Liver (tissue), 9 donors: ENCODE measurements around the gene DISC1. TPM values are rescaled to one million over a fixed set of nuclear protein-coding genes. Genes with fewer than 3 reads are reported as not detected.

Experiments
- DNase-seq: peaks from one replicate; pipeline ENCODE4 v3.0.0-alpha.2; 2017; ENCODE audit warnings: low spot score
- H3K27ac ChIP-seq, 2 donors: one replicate each; pipeline ENCODE4 v1.7.0; 2013; ENCODE audit warnings: inconsistent platforms in 2 of 2, low read length in 2 of 2, control low read depth in 1 of 2, low read depth in 1 of 2, mild to moderate bottlenecking in 1 of 2
- H3K27me3 ChIP-seq, 4 donors: one replicate each; pipeline versions ENCODE4 v1.6.1 to v1.7.0; 2013; ENCODE audit warnings: low read length in 3 of 4, inconsistent platforms in 1 of 4, mild to moderate bottlenecking in 1 of 4, moderate library complexity in 1 of 4; ENCODE audit not compliant: control insufficient read depth in 4 of 4, insufficient read depth in 4 of 4
- H3K36me3 ChIP-seq, 4 donors: one replicate each; pipeline versions ENCODE4 v1.6.1 to v1.7.0; 2013; ENCODE audit warnings: low read length in 3 of 4, mild to moderate bottlenecking in 3 of 4, low read depth in 1 of 4, moderate library complexity in 1 of 4; ENCODE audit not compliant: control insufficient read depth in 4 of 4, insufficient read depth in 3 of 4
- H3K4me1 ChIP-seq, 4 donors: one replicate each; pipeline versions ENCODE4 v1.6.1 to v1.7.0; 2013; ENCODE audit warnings: low read length in 3 of 4, mild to moderate bottlenecking in 3 of 4, moderate library complexity in 1 of 4; ENCODE audit not compliant: control insufficient read depth in 4 of 4, insufficient read depth in 4 of 4
- H3K4me3 ChIP-seq, 3 donors: one replicate each; pipeline versions ENCODE4 v1.6.1 to v1.7.0; 2013; ENCODE audit warnings: low read length in 3 of 3, control low read depth in 1 of 3, low read depth in 1 of 3, mild to moderate bottlenecking in 1 of 3
- H3K9ac ChIP-seq, 2 donors: one replicate each; pipeline ENCODE4 v1.7.0; 2013; ENCODE audit warnings: low read length in 2 of 2, mild to moderate bottlenecking in 2 of 2, moderate library complexity in 2 of 2, control low read depth in 1 of 2, low read depth in 1 of 2
- H3K9me3 ChIP-seq, 4 donors: one replicate each; pipeline versions ENCODE4 v1.6.1 to v1.7.0; 2013; ENCODE audit warnings: low read length in 3 of 4; ENCODE audit not compliant: control insufficient read depth in 4 of 4
- EGR1 ChIP-seq, 2 donors: IDR thresholded peaks; 2 replicates each; pipeline ENCODE4 v1.6.1; 2016 to 2018; ENCODE audit warnings: antibody characterized with exemption in 2 of 2, low read depth in 2 of 2
- FOXA2 ChIP-seq: IDR thresholded peaks from 2 replicates; pipeline ENCODE4 v1.6.1; 2016; ENCODE audit warnings: antibody characterized with exemption
- GABPA ChIP-seq, 2 donors: IDR thresholded peaks in 1 of 2; conservative IDR thresholded peaks in 1 of 2; 2 replicates each; pipeline ENCODE4 v1.6.1; 2016; ENCODE audit warnings: antibody characterized with exemption in 2 of 2, mild to moderate bottlenecking in 1 of 2, moderate library complexity in 1 of 2
- HNF4A ChIP-seq, 2 donors: conservative IDR thresholded peaks; 2 replicates each; pipeline ENCODE4 v1.6.1; 2016; ENCODE audit warnings: antibody characterized with exemption in 2 of 2, mild to moderate bottlenecking in 2 of 2
- HNF4G ChIP-seq: IDR thresholded peaks from 2 replicates; pipeline ENCODE4 v1.6.1; 2016; ENCODE audit warnings: antibody characterized with exemption
- JUND ChIP-seq, 2 donors: IDR thresholded peaks; 2 replicates each; pipeline ENCODE4 v1.6.1; 2016; ENCODE audit warnings: antibody characterized with exemption in 2 of 2
- MAX ChIP-seq: IDR thresholded peaks from 2 replicates; pipeline ENCODE4 v1.6.1; 2016; ENCODE audit warnings: antibody characterized with exemption
- NR2F2 ChIP-seq: IDR thresholded peaks from 2 replicates; pipeline ENCODE4 v1.6.1; 2016; ENCODE audit warnings: antibody characterized with exemption
- RAD21 ChIP-seq, 2 donors: IDR thresholded peaks; 2 replicates each; pipeline ENCODE4 v1.6.1; 2016; ENCODE audit warnings: antibody characterized with exemption in 2 of 2, mild to moderate bottlenecking in 2 of 2
- RXRA ChIP-seq, 2 donors: IDR thresholded peaks; 2 replicates each; pipeline ENCODE4 v1.6.1; 2017 to 2018; ENCODE audit warnings: antibody characterized with exemption in 2 of 2, mild to moderate bottlenecking in 1 of 2
- TAF1 ChIP-seq: conservative IDR thresholded peaks from 2 replicates; pipeline ENCODE4 v1.6.1; 2016; ENCODE audit warnings: antibody characterized with exemption, mild to moderate bottlenecking
- YY1 ChIP-seq: IDR thresholded peaks from 2 replicates; pipeline ENCODE4 v1.6.1; 2016; ENCODE audit warnings: antibody characterized with exemption, mild to moderate bottlenecking
- WGBS: extraction: QIAGEN DNeasy Blood & Tissue Kit; methylation state at CpG from one replicate; pipeline ENCODE4 v1.1.7; 2013; 5-methylcytosine and 5-hydroxymethylcytosine counted together
- polyA plus RNA-seq, 2 donors: library from polyadenylated mRNA; stranded (reverse) in 1 of 2; unstranded in 1 of 2; fragments of 200-250 nt in 1 of 2; fragments of >200 nt in 1 of 2; fragmentation: Nextera tagmentation in 1 of 2; extraction: Ambion mirVana in 1 of 2; gene quantifications; one replicate each; pipeline versions ENCODE4 v1.2.1 to v1.2.3, GENCODE V29; 2013 to 2015
- total RNA-seq, 2 donors: library from RNA; depleted of rRNA; stranded (reverse); fragments of >200 nt; gene quantifications; one replicate each; pipeline ENCODE4 v1.2.3, GENCODE V29; 2014
- TF ChIP-seq, protein P1 (sequence below): fragments of 150-350 bp; IDR thresholded peaks from 2 replicates; pipeline ENCODE4 v1.5.1; 2017; ENCODE audit warnings: improper control_type of control experiment, low read depth, low read length; ENCODE audit not compliant: missing input control
- TF ChIP-seq, protein P2 (sequence below): IDR thresholded peaks from 2 replicates; pipeline ENCODE4 v1.6.1; 2016; ENCODE audit warnings: antibody characterized with exemption, mild to moderate bottlenecking
- TF ChIP-seq, protein P3 (sequence below): IDR thresholded peaks from 2 replicates; pipeline ENCODE4 v1.6.1; 2016; ENCODE audit warnings: antibody characterized with exemption
- TF ChIP-seq, protein P4 (sequence below): IDR thresholded peaks from 2 replicates; pipeline ENCODE4 v1.6.1; 2016; ENCODE audit warnings: antibody characterized with exemption
- donor health status: healthy.
- donor health status: healthy.
- donor health status: healthy.
- donor health status: healthy.
- donor health status: healthy.

The DISC1 gene
- total and polyA plus RNA-seq, 4 donors, result 0.45 to 6.3 (median 2.3) TPM

DNA sequence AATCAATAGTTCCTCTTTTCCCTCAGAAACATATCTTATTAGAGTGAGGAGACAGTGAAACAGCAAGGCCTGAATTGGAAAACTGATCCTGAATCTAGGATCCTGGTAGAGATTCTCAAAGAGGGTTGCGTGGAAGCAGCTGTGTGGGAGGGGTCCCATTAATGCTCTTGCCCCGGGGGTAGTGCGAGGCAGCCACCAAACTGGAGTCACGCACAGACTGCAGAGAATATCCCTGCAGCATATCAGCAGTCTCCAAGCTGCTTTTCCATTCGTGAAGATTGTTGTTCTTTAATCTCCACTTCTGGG is 150.1 kb downstream of the DISC1 start:
- no peak for DNase-seq
- H3K27me3 ChIP-seq, result no peaks in the 10 kb centered on the region
- H3K36me3 ChIP-seq, result no peaks in the 10 kb centered on the region
- no peaks in the 10 kb centered on the region for H3K4me1 ChIP-seq
- no peak overlapping the region for H3K27ac ChIP-seq
- H3K9me3 ChIP-seq, result no peaks in the 10 kb centered on the region
- H3K9ac ChIP-seq, result no peak overlapping the region
- no peak overlapping the region for H3K4me3 ChIP-seq
- no peak for TF ChIP-seq FOXA2
- TF ChIP-seq RXRA (IDR thresholded peaks at IDR 0.05), result no peak
- TF ChIP-seq TAF1, result no peak
- no peak for TF ChIP-seq JUND (IDR thresholded peaks at IDR 0.05)
- no peak for TF ChIP-seq RAD21 (IDR thresholded peaks at IDR 0.05)
- 82% methylated on average over 5 of the region's 5 CpGs for WGBS

DNA sequence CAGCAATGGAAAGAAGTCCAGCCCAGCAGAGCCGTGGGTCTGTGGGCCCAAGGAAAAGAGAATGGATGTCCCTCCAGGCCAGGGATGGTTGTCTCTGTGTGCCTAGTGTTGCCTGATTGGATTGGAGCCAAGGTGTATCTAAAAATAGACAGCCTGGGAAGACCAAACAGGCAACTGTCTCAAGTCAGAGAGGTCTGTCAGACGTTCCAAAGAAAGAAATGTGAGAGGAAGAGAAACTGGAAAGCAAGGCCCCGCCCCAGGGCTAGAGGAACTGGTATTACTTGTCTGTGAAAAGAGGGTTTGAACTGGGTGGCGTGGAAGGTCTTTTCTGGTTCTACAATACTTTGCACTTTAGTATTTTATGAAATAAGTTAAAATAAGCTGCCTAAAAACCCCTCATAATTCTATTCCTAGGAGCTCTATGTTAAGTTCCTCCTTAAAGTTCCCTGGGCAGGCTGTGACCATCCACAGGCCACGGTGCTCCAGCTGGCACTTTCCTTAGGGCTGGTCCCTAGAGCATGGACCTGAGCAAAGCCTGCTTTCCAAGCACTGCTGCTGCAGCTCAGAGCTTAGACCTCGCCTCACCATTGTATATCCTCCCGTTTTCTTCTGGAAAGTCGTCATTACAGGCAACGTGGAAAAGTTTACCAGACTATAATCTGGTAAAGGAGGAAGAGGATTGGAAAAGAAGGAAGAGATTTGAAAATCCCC is 151.6 kb downstream of the DISC1 start:
- H3K4me1 ChIP-seq, result no peaks in the 10 kb centered on the region
- no peak overlapping the region for H3K4me3 ChIP-seq
- WGBS, result 66% methylated on average over 9 of the region's 9 CpGs
- H3K9ac ChIP-seq, result no peak overlapping the region
- H3K9me3 ChIP-seq, result no peaks in the 10 kb centered on the region
- no peaks in the 10 kb centered on the region for H3K27me3 ChIP-seq
- TF ChIP-seq EGR1 (IDR thresholded peaks at IDR 0.05; ENCODE audit: low read depth in 2 of 2) (no peak), HNF4A (conservative IDR thresholded peaks at IDR 0.05) (no peak), MAX (no peak), GABPA (IDR thresholded peaks at IDR 0.05 in 1 of 2, conservative IDR thresholded peaks at IDR 0.05 in 1 of 2) (no peak), RXRA (IDR thresholded peaks at IDR 0.05) (no peak), JUND (IDR thresholded peaks at IDR 0.05) (no peak), NR2F2 (no peak), HNF4G (no peak), YY1 (no peak)
- TF ChIP-seq, protein P1, sequence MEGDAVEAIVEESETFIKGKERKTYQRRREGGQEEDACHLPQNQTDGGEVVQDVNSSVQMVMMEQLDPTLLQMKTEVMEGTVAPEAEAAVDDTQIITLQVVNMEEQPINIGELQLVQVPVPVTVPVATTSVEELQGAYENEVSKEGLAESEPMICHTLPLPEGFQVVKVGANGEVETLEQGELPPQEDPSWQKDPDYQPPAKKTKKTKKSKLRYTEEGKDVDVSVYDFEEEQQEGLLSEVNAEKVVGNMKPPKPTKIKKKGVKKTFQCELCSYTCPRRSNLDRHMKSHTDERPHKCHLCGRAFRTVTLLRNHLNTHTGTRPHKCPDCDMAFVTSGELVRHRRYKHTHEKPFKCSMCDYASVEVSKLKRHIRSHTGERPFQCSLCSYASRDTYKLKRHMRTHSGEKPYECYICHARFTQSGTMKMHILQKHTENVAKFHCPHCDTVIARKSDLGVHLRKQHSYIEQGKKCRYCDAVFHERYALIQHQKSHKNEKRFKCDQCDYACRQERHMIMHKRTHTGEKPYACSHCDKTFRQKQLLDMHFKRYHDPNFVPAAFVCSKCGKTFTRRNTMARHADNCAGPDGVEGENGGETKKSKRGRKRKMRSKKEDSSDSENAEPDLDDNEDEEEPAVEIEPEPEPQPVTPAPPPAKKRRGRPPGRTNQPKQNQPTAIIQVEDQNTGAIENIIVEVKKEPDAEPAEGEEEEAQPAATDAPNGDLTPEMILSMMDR, result no peak
- TF ChIP-seq, protein P2, sequence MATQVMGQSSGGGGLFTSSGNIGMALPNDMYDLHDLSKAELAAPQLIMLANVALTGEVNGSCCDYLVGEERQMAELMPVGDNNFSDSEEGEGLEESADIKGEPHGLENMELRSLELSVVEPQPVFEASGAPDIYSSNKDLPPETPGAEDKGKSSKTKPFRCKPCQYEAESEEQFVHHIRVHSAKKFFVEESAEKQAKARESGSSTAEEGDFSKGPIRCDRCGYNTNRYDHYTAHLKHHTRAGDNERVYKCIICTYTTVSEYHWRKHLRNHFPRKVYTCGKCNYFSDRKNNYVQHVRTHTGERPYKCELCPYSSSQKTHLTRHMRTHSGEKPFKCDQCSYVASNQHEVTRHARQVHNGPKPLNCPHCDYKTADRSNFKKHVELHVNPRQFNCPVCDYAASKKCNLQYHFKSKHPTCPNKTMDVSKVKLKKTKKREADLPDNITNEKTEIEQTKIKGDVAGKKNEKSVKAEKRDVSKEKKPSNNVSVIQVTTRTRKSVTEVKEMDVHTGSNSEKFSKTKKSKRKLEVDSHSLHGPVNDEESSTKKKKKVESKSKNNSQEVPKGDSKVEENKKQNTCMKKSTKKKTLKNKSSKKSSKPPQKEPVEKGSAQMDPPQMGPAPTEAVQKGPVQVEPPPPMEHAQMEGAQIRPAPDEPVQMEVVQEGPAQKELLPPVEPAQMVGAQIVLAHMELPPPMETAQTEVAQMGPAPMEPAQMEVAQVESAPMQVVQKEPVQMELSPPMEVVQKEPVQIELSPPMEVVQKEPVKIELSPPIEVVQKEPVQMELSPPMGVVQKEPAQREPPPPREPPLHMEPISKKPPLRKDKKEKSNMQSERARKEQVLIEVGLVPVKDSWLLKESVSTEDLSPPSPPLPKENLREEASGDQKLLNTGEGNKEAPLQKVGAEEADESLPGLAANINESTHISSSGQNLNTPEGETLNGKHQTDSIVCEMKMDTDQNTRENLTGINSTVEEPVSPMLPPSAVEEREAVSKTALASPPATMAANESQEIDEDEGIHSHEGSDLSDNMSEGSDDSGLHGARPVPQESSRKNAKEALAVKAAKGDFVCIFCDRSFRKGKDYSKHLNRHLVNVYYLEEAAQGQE, result no peak
- TF ChIP-seq, protein P3, sequence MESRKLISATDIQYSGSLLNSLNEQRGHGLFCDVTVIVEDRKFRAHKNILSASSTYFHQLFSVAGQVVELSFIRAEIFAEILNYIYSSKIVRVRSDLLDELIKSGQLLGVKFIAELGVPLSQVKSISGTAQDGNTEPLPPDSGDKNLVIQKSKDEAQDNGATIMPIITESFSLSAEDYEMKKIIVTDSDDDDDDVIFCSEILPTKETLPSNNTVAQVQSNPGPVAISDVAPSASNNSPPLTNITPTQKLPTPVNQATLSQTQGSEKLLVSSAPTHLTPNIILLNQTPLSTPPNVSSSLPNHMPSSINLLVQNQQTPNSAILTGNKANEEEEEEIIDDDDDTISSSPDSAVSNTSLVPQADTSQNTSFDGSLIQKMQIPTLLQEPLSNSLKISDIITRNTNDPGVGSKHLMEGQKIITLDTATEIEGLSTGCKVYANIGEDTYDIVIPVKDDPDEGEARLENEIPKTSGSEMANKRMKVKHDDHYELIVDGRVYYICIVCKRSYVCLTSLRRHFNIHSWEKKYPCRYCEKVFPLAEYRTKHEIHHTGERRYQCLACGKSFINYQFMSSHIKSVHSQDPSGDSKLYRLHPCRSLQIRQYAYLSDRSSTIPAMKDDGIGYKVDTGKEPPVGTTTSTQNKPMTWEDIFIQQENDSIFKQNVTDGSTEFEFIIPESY, result no peak
- TF ChIP-seq, protein P4, sequence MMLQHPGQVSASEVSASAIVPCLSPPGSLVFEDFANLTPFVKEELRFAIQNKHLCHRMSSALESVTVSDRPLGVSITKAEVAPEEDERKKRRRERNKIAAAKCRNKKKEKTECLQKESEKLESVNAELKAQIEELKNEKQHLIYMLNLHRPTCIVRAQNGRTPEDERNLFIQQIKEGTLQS, result no peak
- no peak overlapping the region for H3K27ac ChIP-seq
- H3K36me3 ChIP-seq, result no peaks in the 10 kb centered on the region
- no peak for DNase-seq
